ENCODE measurements around the gene CNN2.

Gene CNN2

DNA sequence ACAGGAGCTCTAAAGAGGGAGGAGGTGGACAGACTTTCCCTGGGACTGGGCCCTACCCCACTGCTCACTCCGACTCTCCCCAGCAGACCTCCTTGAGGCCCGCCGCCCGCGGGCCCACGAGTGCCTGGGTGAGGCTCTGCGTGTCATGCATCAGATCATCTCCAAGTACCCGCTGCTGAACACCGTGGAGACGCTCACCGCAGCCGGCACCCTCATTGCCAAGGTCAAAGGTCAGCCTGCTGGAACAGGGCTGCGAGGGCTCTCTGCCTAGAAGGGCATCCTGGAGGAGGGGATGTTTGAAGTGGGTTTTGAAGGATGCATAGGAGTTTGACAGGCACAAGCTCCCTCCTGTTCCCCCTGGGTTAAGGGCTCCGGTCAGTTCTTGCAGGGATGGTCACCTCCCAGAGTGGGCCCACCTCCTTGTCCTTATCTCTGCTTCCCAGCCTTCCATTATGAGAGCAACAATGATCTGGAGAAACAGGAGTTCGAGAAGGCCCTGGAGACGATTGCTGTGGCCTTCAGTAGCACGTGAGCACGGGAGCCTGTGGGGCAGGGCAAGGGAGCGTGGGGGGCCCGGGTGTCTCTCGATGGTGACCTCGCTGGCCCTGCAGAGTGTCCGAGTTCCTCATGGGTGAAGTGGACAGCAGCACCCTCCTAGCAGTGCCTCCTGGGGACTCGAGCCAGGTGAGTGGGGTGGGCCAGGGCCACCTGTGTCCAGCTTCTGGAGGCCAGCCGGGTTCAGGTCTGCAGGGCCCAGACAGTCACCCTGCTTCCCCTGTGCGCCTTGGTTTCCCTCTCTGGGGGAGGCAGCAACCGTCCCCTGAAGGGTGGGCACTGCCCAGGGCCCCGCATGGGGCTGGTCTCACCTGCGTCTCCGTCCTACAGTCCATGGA lies 46.9 kb downstream of the CNN2 start:
- Histone ChIP-seq H3K9ac (ENCODE audit: low read length) (no peak overlapping the region), H3K79me1 (replicated peaks; ENCODE audit: low read length, poor library complexity, severe bottlenecking) (no peaks in the 10 kb centered on the region), H3K23ac (ENCODE audit: low read length in 2 of 2) (no peak overlapping the region), H2BK120ac (ENCODE audit: low read depth, low read length) (no peak overlapping the region), H3K4ac (ENCODE audit: low read depth in 1 of 2, low read length in 2 of 2) (no peak overlapping the region), H3K4me1 (ENCODE audit: control insufficient read depth, insufficient read depth, low read depth, low read length) (peaks cover 21% of the 10 kb centered on the region), H3K4me2 (ENCODE audit: low read length, poor library complexity, severe bottlenecking) (no peak overlapping the region), H4K91ac (ENCODE audit: low read length) (no peak overlapping the region), H2BK12ac (ENCODE audit: low read length in 2 of 2) (no peak overlapping the region), H3K18ac (ENCODE audit: low read depth in 1 of 2, low read length in 2 of 2) (no peak overlapping the region), H2BK5ac (ENCODE audit: low read depth, low read length, poor library complexity, severe bottlenecking) (no peak overlapping the region), H3K36me3 (ENCODE audit: control insufficient read depth in 1 of 2, insufficient read depth in 2 of 2, low read depth in 1 of 2, low read length in 2 of 2) (no peaks in the 10 kb centered on the region), H2AK5ac (ENCODE audit: low read length, severe bottlenecking) (no peak overlapping the region), H2BK15ac (ENCODE audit: low read depth, poor library complexity, severe bottlenecking) (no peak overlapping the region), H2AFZ (ENCODE audit: low read depth, low read length) (no peak overlapping the region), H3K4me3 (ENCODE audit: insufficient read depth in 1 of 2, low read depth in 1 of 2, low read length in 2 of 2) (no peak overlapping the region), H4K8ac (ENCODE audit: low read length) (no peak overlapping the region), H3K14ac (ENCODE audit: low read length in 2 of 2) (no peak overlapping the region), H3K9me3 (ENCODE audit: control insufficient read depth, low read length) (no peaks in the 10 kb centered on the region), H3K27me3 (ENCODE audit: control insufficient read depth in 1 of 2, insufficient read depth in 1 of 2, low read length in 2 of 2) (peaks cover 33 to 46% of the 10 kb centered on the region in 2 experiments), H3K27ac (ENCODE audit: low read length, poor library complexity, severe bottlenecking) (no peak overlapping the region)
- DNase-seq: no peak
- 89% methylated on average over 30 of the region's 30 CpGs for WGBS

DNA sequence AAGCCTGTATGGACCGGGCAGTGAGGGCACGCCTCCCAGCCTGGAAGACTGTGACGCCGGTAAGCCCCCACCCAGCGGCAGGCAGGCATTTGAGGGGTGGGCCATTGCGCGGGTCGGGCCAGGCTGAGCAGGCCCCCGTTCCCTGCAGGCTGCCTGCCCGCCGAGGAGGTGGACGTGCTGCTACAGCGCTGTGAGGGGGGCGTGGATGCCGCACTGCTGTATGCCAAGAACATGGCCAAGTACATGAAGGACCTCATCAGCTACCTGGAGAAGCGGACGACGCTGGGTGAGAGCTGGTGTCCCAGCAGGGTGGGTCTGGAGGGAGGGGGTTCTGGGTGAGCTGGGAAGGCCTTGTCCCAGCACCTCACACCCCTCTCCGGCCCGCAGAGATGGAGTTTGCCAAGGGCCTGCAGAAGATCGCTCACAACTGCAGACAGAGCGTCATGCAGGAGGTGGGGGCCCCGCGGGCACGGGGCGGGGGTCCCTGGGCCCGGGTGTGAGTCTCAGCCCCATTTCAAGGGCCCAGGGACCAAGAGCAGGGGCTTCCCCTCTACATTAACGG lies 47.6 kb downstream of the CNN2 start:
- H3K14ac ChIP-seq (ENCODE audit: low read length in 2 of 2): no peak overlapping the region
- H3K4ac ChIP-seq (ENCODE audit: low read depth in 1 of 2, low read length in 2 of 2): no peak overlapping the region
- peaks cover 21% of the 10 kb centered on the region for H3K4me1 ChIP-seq (ENCODE audit: control insufficient read depth, insufficient read depth, low read depth, low read length)
- no peak overlapping the region for H2AFZ ChIP-seq (ENCODE audit: low read depth, low read length)
- no peak overlapping the region for H3K9ac ChIP-seq (ENCODE audit: low read length)
- no peaks in the 10 kb centered on the region for H3K36me3 ChIP-seq (ENCODE audit: control insufficient read depth in 1 of 2, insufficient read depth in 2 of 2, low read depth in 1 of 2, low read length in 2 of 2)
- H2BK15ac ChIP-seq (ENCODE audit: low read depth, poor library complexity, severe bottlenecking): no peak overlapping the region
- no peaks in the 10 kb centered on the region for H3K9me3 ChIP-seq (ENCODE audit: control insufficient read depth, low read length)
- H2BK5ac ChIP-seq (ENCODE audit: low read depth, low read length, poor library complexity, severe bottlenecking): no peak overlapping the region
- no peak overlapping the region for H3K23ac ChIP-seq (ENCODE audit: low read length in 2 of 2)
- no peak overlapping the region for H3K4me3 ChIP-seq (ENCODE audit: insufficient read depth in 1 of 2, low read depth in 1 of 2, low read length in 2 of 2)
- H3K27ac ChIP-seq (ENCODE audit: low read length, poor library complexity, severe bottlenecking): no peak overlapping the region
- no peak overlapping the region for H3K4me2 ChIP-seq (ENCODE audit: low read length, poor library complexity, severe bottlenecking)
- H3K18ac ChIP-seq (ENCODE audit: low read depth in 1 of 2, low read length in 2 of 2): no peak overlapping the region
- H2BK12ac ChIP-seq (ENCODE audit: low read length in 2 of 2): no peak overlapping the region
- no peak overlapping the region for H4K8ac ChIP-seq (ENCODE audit: low read length)
- H2AK5ac ChIP-seq (ENCODE audit: low read length, severe bottlenecking): no peak overlapping the region
- 93% methylated on average over 28 of the region's 28 CpGs for WGBS
- no peak overlapping the region for H2BK120ac ChIP-seq (ENCODE audit: low read depth, low read length)
- H3K27me3 ChIP-seq (ENCODE audit: control insufficient read depth in 1 of 2, insufficient read depth in 1 of 2, low read length in 2 of 2): peaks cover 27 to 38% of the 10 kb centered on the region in 2 experiments
- H4K91ac ChIP-seq (ENCODE audit: low read length): no peak overlapping the region
- H3K79me1 ChIP-seq (replicated peaks; ENCODE audit: low read length, poor library complexity, severe bottlenecking): no peaks in the 10 kb centered on the region
- no peak for DNase-seq

GRCh38 chr19:1074544-1075283 lies 48.3 kb downstream of the CNN2 start:
- Histone ChIP-seq H3K14ac (ENCODE audit: low read length in 2 of 2) (no peak overlapping the region), H3K9ac (ENCODE audit: low read length) (no peak overlapping the region), H4K8ac (ENCODE audit: low read length) (no peak overlapping the region), H3K23ac (ENCODE audit: low read length in 2 of 2) (no peak overlapping the region), H2BK12ac (ENCODE audit: low read length in 2 of 2) (no peak overlapping the region), H3K4ac (ENCODE audit: low read depth in 1 of 2, low read length in 2 of 2) (no peak overlapping the region), H3K79me1 (replicated peaks; ENCODE audit: low read length, poor library complexity, severe bottlenecking) (no peaks in the 10 kb centered on the region), H3K18ac (ENCODE audit: low read depth in 1 of 2, low read length in 2 of 2) (no peak overlapping the region), H4K91ac (ENCODE audit: low read length) (no peak overlapping the region), H2AK5ac (ENCODE audit: low read length, severe bottlenecking) (no peak overlapping the region), H2BK5ac (ENCODE audit: low read depth, low read length, poor library complexity, severe bottlenecking) (no peak overlapping the region), H3K4me3 (ENCODE audit: insufficient read depth in 1 of 2, low read depth in 1 of 2, low read length in 2 of 2) (no peak overlapping the region), H3K4me2 (ENCODE audit: low read length, poor library complexity, severe bottlenecking) (no peak overlapping the region), H3K36me3 (ENCODE audit: control insufficient read depth in 1 of 2, insufficient read depth in 2 of 2, low read depth in 1 of 2, low read length in 2 of 2) (no peaks in the 10 kb centered on the region), H2BK120ac (ENCODE audit: low read depth, low read length) (no peak overlapping the region), H3K27me3 (ENCODE audit: control insufficient read depth in 1 of 2, insufficient read depth in 1 of 2, low read length in 2 of 2) (peaks cover 21 to 32% of the 10 kb centered on the region in 2 experiments), H3K27ac (ENCODE audit: low read length, poor library complexity, severe bottlenecking) (no peak overlapping the region), H3K9me3 (ENCODE audit: control insufficient read depth, low read length) (no peaks in the 10 kb centered on the region), H2BK15ac (ENCODE audit: low read depth, poor library complexity, severe bottlenecking) (no peak overlapping the region), H3K4me1 (ENCODE audit: control insufficient read depth, insufficient read depth, low read depth, low read length) (peaks cover 21% of the 10 kb centered on the region), H2AFZ (ENCODE audit: low read depth, low read length) (no peak overlapping the region)
- WGBS: 95% methylated on average over 51 of the region's 54 CpGs
- DNase-seq: no peak

GRCh38 chr19:1076046-1076386 lies 49.6 kb downstream of the CNN2 start:
- Histone ChIP-seq H2BK15ac (ENCODE audit: low read depth, poor library complexity, severe bottlenecking) (no peak overlapping the region), H4K8ac (ENCODE audit: low read length) (no peak overlapping the region), H2BK5ac (ENCODE audit: low read depth, low read length, poor library complexity, severe bottlenecking) (no peak overlapping the region), H3K9me3 (ENCODE audit: control insufficient read depth, low read length) (no peaks in the 10 kb centered on the region), H3K27me3 (ENCODE audit: control insufficient read depth in 1 of 2, insufficient read depth in 1 of 2, low read length in 2 of 2) (peaks cover 10 to 21% of the 10 kb centered on the region in 2 experiments), H3K36me3 (ENCODE audit: control insufficient read depth in 1 of 2, insufficient read depth in 2 of 2, low read depth in 1 of 2, low read length in 2 of 2) (no peaks in the 10 kb centered on the region), H3K4me2 (ENCODE audit: low read length, poor library complexity, severe bottlenecking) (no peak overlapping the region), H3K4me3 (ENCODE audit: insufficient read depth in 1 of 2, low read depth in 1 of 2, low read length in 2 of 2) (no peak overlapping the region), H2AFZ (ENCODE audit: low read depth, low read length) (no peak overlapping the region), H3K27ac (ENCODE audit: low read length, poor library complexity, severe bottlenecking) (no peak overlapping the region), H3K9ac (ENCODE audit: low read length) (no peak overlapping the region), H3K23ac (ENCODE audit: low read length in 2 of 2) (no peak overlapping the region), H2BK12ac (ENCODE audit: low read length in 2 of 2) (no peak overlapping the region), H4K91ac (ENCODE audit: low read length) (no peak overlapping the region), H2BK120ac (ENCODE audit: low read depth, low read length) (no peak overlapping the region), H3K4ac (ENCODE audit: low read depth in 1 of 2, low read length in 2 of 2) (no peak overlapping the region), H2AK5ac (ENCODE audit: low read length, severe bottlenecking) (no peak overlapping the region), H3K79me1 (replicated peaks; ENCODE audit: low read length, poor library complexity, severe bottlenecking) (no peaks in the 10 kb centered on the region), H3K18ac (ENCODE audit: low read depth in 1 of 2, low read length in 2 of 2) (no peak overlapping the region), H3K4me1 (ENCODE audit: control insufficient read depth, insufficient read depth, low read depth, low read length) (peaks cover 18% of the 10 kb centered on the region), H3K14ac (ENCODE audit: low read length in 2 of 2) (no peak overlapping the region)
- no peak for DNase-seq
- 75% methylated on average over 3 of the region's 4 CpGs for WGBS

Measured in mesenchymal stem cell (in vitro differentiated cells and primary cell).